GM18526 (cell line): ENCODE data around the gene FEM1B.

Experiments
- POLR2A ChIP-seq: IDR thresholded peaks from 3 replicates; pipeline ENCODE4 v1.6.1; 2011; ENCODE audit not compliant: insufficient read length; ENCODE audit errors: extremely low read depth

The FEM1B gene

DNA sequence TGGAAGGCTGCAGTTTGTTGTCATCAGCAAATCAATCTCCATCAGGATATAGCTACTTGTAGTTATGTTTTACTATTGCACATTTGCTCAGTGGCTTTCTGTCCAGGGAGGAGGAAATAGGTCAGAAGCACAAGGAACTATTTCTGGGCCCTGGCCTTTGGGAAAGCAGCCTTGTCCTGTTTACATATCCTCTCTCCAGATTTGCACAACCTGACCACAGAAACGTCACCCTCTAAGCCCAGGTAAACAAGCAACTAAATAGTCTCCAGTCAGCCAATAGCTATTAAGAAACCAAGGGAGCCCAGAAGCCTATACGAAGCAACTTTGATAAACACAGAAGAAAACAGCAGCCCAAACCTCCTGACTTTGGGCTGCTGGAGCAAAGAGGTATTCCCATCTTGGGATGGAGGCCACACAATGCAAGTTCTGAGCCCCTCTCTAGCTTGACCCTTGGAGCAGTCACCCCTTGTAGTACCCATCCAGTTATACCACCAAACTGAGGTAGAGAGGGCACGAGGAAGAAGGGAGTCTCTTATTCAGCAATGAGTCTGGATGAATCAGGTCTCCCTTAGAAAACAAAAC is 2.3 kb upstream of the FEM1B start:
- no peak for TF ChIP-seq POLR2A

- TF ChIP-seq POLR2A = no peak
Measured at GRCh38 chr15:68276668-68277067, 877 bp upstream of the FEM1B start.

GRCh38 chr15:68277131-68277602 is 378 bp upstream of the FEM1B start:
- no peak for TF ChIP-seq POLR2A

DNA sequence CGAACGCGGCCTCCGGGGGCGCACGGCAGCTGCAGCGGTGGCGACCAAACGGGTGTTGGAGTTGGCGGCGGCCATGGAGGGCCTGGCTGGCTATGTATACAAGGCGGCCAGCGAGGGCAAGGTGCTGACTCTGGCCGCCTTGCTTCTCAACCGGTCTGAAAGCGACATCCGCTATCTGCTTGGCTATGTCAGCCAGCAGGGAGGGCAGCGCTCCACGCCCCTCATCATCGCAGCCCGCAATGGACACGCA is 725 bp downstream of the FEM1B start:
- TF ChIP-seq POLR2A = no peak

GRCh38 chr15:68278595-68279405 is 1.3 kb downstream of the FEM1B start:
- no peak for TF ChIP-seq POLR2A

DNA sequence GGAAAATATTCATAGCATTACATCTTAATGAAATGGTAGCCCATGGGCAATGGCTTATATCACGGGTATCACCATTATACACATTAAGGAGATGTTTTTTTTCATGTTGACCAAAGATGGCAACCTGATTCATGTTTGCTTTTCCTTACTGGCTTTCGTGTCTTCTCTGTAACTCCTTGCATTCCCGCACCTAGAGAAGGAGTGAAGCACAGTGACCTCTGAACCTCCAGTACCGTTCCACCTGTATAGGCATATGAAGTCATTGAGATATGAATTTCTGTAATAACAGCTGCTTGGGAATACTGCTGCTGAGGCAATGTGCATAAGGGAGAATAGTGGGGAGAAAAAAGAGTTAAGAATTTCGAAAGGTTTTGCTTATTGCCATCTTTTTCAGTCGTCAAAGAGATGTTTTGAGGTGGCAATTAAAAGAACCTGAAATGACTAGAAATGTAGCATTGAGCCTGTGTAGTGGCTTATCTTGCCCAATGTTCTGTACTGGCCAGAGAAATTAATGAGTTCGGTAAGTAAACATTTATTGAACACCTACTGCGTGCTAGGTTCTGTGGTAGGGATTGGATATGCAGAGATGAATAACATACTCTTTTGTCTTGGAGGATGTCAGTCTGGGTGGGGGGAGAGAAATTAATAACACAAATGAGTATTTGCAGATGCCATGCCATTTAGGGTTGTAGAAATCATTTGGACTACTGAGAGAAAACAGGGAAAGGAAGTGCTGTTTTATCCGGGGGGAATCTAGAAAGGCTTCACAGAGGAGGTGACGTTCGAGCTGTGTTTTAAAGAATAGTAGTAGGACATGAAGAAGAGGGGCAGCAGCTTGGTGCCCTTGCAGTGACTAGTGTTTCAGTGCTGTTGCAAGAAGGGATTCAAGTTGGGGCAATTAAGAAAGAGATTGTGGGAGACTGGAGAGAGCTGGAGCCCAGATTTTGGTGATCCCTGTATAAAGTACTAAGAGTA is 2.5 kb downstream of the FEM1B start:
- no peak for TF ChIP-seq POLR2A

- TF ChIP-seq POLR2A = no peak
Measured at GRCh38 chr15:68281008-68281407, 3.5 kb downstream of the FEM1B start.

DNA sequence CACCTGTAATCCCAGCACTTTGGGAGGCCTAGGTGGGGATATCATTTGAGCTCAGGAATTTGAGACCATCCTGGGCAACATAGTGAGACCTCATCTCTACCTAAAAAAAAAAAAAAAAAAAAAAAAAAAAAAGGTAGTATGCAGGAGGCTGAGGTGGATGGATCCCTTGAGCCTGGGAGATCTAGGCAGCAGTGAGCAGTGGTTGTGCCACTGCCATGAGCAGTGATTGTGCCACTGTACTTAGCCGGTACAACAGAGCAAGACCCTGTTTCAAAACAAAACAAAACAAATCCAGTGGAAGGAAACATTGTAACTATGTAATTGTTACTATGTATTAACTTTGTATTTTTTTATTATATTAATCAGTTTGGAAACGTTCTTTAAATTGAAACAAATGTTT is 5.9 kb downstream of the FEM1B start:
- TF ChIP-seq POLR2A = no peak

GRCh38 chr15:68284616-68285258 is 7.2 kb downstream of the FEM1B start:
- TF ChIP-seq POLR2A = no peak

GRCh38 chr15:68285259-68285980 is 7.9 kb downstream of the FEM1B start:
- no peak for TF ChIP-seq POLR2A

GRCh38 chr15:68286256-68286655 is 8.7 kb downstream of the FEM1B start:
- no peak for TF ChIP-seq POLR2A

DNA sequence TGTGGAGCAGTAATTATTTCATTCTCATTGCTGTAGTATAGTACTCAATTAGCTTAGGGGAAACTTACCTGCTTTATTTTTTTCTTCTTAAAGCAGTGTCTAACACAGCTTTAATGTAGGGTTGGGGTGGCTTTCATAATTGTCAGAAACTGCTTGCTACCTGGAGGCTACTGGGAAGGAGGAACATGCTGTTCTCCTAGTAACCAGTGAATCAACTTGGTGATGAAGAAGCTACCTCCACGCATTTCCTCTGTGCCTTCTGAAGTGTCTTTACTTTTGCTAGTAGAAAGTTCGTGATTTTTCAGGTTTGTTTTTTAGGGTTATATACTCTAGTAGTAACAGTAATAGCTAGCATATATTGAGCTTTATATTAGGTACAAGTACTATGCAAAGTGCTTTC is 11.5 kb downstream of the FEM1B start:
- no peak for TF ChIP-seq POLR2A

- no peak for TF ChIP-seq POLR2A
Measured at GRCh38 chr15:68289621-68290352, 12.2 kb downstream of the FEM1B start.

GRCh38 chr15:68290715-68291114 is 13.2 kb downstream of the FEM1B start:
- no peak for TF ChIP-seq POLR2A

GRCh38 chr15:68292157-68292781 is 14.7 kb downstream of the FEM1B start:
- no peak for TF ChIP-seq POLR2A
